ENCODE data around the gene SHISAL1.

Gene SHISAL1

DNA sequence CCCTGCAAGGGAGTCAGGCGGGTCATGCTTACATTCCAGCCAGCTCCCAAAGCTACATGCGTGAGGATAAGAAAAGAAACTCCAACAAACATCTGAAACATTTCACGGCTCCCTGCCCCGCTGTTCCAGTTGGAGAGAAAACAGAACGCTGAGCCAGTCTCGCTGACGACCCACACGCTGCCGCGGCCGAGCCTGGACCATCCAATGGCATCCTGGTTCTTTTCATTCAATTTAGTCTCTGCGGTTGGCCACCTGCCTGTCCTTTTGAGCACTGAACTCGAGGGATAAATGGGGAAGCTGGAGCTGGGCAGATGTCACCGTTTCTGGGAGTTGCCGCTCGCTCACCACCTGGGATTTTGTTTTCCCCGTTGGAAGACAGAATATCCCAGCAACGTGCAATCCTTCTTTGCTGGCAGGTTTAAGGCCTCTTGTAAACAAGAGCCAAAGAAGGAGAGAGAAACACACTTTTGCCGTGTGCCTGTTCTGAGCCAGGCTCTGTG is 45.3 kb upstream of the SHISAL1 start:
- TF ChIP-seq, protein P1, sequence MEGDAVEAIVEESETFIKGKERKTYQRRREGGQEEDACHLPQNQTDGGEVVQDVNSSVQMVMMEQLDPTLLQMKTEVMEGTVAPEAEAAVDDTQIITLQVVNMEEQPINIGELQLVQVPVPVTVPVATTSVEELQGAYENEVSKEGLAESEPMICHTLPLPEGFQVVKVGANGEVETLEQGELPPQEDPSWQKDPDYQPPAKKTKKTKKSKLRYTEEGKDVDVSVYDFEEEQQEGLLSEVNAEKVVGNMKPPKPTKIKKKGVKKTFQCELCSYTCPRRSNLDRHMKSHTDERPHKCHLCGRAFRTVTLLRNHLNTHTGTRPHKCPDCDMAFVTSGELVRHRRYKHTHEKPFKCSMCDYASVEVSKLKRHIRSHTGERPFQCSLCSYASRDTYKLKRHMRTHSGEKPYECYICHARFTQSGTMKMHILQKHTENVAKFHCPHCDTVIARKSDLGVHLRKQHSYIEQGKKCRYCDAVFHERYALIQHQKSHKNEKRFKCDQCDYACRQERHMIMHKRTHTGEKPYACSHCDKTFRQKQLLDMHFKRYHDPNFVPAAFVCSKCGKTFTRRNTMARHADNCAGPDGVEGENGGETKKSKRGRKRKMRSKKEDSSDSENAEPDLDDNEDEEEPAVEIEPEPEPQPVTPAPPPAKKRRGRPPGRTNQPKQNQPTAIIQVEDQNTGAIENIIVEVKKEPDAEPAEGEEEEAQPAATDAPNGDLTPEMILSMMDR (IDR thresholded peaks at IDR 0.05; ENCODE audit: control insufficient read depth, extremely low read depth, insufficient read depth): no peak
- no peak overlapping the region for H3K4me3 ChIP-seq (ENCODE audit: low read depth, low read length)
- no peak for DNase-seq (ENCODE audit: low read depth)

DNA sequence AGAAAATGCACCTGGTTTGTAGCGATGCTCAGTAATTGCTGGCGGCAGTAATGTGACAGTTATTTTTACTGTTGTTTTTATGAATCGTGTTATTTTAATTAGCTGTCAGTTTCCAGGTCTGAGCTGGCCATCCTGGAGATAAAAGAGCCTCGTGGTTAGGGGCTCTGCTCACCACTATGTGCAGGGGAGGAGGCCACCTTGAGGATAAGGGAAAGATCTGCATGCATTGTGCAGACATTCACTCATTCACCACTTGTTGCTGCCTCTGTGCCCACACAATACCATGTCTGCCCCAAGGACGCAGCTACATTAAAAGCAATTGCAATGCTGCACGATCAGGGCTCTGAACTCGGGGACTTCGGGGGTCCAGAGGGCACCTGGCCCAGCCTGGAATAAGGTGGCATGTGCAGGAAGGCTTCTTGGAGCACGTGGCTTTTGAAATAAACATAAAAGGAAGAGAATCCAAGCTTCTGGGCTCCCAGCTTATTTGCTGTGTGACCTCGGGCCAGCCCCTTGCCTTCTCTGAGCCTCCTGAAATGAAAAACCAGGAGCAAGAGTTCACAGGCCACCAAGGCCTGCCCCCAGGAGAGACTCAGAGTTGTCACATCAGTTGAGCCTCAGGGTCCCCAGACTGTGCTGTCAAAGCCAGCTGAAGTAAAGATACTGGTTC is 44.7 kb upstream of the SHISAL1 start:
- DNase-seq (ENCODE audit: low read depth): no peak
- TF ChIP-seq, protein P1 (IDR thresholded peaks at IDR 0.05; ENCODE audit: control insufficient read depth, extremely low read depth, insufficient read depth): no peak
- no peak overlapping the region for H3K4me3 ChIP-seq (ENCODE audit: low read depth, low read length)

DNA sequence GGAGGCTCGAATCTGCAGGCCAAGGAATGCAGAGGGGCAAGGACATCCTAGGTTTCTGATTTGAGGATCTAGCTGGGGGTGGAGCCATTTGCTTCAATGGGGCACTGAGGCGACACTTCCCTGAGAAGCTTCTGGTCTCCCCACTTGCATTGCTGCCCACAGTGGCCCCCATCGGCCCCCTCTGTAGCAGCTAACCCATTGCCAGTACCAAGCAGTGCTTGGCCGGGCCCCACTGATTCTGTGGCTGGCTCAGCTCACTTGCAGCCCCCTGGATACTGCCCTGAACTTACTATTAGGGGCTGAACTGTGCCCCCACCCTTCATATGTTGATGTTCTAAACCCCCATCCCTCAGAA is 42.9 kb upstream of the SHISAL1 start:
- TF ChIP-seq, protein P1 (IDR thresholded peaks at IDR 0.05; ENCODE audit: control insufficient read depth, extremely low read depth, insufficient read depth): no peak
- no peak for DNase-seq (ENCODE audit: low read depth)
- no peak overlapping the region for H3K4me3 ChIP-seq (ENCODE audit: low read depth, low read length)

DNA sequence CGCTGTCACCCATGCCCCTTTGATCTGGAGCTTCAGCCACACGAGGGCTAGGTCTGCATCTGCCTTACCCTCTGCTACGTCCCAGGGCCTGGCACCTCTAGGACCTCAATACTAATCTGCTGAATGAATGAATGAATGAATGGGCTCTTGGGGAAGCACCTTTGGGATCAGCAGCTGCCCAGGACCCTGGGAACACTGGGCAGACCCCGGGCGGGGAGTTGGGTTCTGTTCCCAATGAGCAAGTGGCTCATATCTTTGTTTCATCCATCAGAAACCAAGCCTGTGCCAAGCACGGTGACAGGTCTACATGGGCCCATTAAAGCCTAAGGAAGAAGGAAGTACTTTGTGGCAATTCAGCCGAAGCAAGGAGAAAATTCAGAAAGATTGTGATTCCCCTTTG is 41.5 kb upstream of the SHISAL1 start:
- TF ChIP-seq, protein P1 (IDR thresholded peaks at IDR 0.05; ENCODE audit: control insufficient read depth, extremely low read depth, insufficient read depth): no peak
- no peak overlapping the region for H3K4me3 ChIP-seq (ENCODE audit: low read depth, low read length)
- DNase-seq (ENCODE audit: low read depth): no peak

DNA sequence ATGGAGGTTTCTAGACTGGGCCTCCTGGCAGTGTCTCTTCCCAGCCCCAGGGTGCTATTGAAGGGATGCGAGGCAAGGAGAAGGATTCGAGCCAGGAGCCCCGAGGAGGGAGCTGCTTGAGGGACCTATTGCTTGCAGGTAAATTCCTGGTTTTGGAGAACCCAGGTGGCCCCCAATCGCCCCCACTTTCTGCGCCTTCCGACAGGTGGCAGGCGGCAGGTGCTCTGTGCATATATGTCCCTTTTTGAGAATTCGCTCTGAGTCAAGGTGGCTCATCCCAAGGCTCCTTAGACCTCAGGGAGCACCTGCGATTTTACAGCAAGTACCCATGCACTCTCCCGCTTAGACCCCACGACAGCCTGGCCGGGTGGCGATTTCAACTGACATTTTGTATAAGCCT is 40.3 kb upstream of the SHISAL1 start:
- DNase-seq (ENCODE audit: low read depth): no peak
- TF ChIP-seq, protein P1 (IDR thresholded peaks at IDR 0.05; ENCODE audit: control insufficient read depth, extremely low read depth, insufficient read depth): no peak

DNA sequence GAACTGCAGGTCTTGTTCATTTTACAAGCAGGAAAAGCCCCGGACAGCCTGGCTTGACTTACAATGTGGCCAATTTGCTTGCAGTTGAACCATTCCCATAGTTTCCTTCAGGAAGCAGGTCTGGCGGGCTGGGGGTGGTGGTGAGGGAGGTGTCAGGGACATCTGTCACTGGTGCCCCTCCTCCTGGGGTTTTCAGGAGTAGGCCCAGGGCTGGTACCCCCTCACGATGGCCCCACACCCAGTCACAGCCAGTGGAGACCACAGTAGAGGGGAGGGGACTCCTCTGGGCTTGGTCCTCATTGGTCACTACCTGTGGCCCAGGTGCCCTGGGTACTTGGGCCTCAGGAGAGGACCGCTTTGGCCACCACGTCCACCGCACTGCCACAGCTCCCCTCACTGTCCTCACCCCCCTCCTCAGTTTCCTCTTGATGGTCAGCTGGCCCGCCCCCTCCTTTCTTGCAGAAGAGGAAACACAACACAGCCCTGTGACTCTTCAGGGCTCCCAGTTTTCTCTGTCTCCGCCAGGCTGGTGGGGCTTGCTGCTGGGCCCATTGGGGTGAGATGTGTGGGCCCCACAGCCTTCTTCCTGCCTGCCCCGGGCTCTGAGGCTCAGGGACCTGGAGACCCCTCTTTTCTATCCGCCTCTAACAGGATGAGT is 39.8 kb upstream of the SHISAL1 start:
- no peak for DNase-seq (ENCODE audit: low read depth)
- TF ChIP-seq, protein P1 (IDR thresholded peaks at IDR 0.05; ENCODE audit: control insufficient read depth, extremely low read depth, insufficient read depth): no peak
- no peak overlapping the region for H3K4me3 ChIP-seq (ENCODE audit: low read depth, low read length)

More for the DNA sequence above, 40.3 kb upstream of the SHISAL1 start:
- H3K4me3 ChIP-seq (ENCODE audit: low read depth, low read length): no peak overlapping the region
